GM12892 (cell line): ENCODE measurements around the gene TOR1A.
"Not testable (repeated sequence)": the region's sequence is repeated elsewhere in the genome, so short reads cannot be mapped to it uniquely, and the experiment has no call there.

Experiments
- POLR2A ChIP-seq: IDR thresholded peaks from 2 replicates; pipeline ENCODE4 v1.6.1; 2011; ENCODE audit warnings: low read depth, low read length, control low read depth
- POLR2AphosphoS5 ChIP-seq: IDR thresholded peaks from 2 replicates; pipeline ENCODE4 v1.6.1; 2011; ENCODE audit warnings: low read depth, low read length, control low read depth
- TAF1 ChIP-seq: IDR thresholded peaks from 2 replicates; pipeline ENCODE4 v1.6.1; 2011; ENCODE audit warnings: low read depth, mild to moderate bottlenecking, control low read depth, low read length, borderline replicate concordance

- not testable (repeated sequence) for TF ChIP-seq POLR2A, TAF1, POLR2AphosphoS5
Measured at GRCh38 chr9:129784970-129785369, 39.0 kb downstream of the TOR1A start.
